Liver (tissue), 9 donors: ENCODE data around the gene KIAA0930. TPM values are rescaled to one million over a fixed set of nuclear protein-coding genes. Genes with fewer than 3 reads are reported as not detected.

Experiments
- DNase-seq: peaks from one replicate; pipeline ENCODE4 v3.0.0-alpha.2; 2017; ENCODE audit warnings: low spot score
- H3K27ac ChIP-seq, 2 donors: one replicate each; pipeline ENCODE4 v1.7.0; 2013; ENCODE audit warnings: inconsistent platforms in 2 of 2, low read length in 2 of 2, control low read depth in 1 of 2, low read depth in 1 of 2, mild to moderate bottlenecking in 1 of 2
- H3K27me3 ChIP-seq, 4 donors: one replicate each; pipeline versions ENCODE4 v1.6.1 to v1.7.0; 2013; ENCODE audit warnings: low read length in 3 of 4, inconsistent platforms in 1 of 4, mild to moderate bottlenecking in 1 of 4, moderate library complexity in 1 of 4; ENCODE audit not compliant: control insufficient read depth in 4 of 4, insufficient read depth in 4 of 4
- H3K36me3 ChIP-seq, 4 donors: one replicate each; pipeline versions ENCODE4 v1.6.1 to v1.7.0; 2013; ENCODE audit warnings: low read length in 3 of 4, mild to moderate bottlenecking in 3 of 4, low read depth in 1 of 4, moderate library complexity in 1 of 4; ENCODE audit not compliant: control insufficient read depth in 4 of 4, insufficient read depth in 3 of 4
- H3K4me1 ChIP-seq, 4 donors: one replicate each; pipeline versions ENCODE4 v1.6.1 to v1.7.0; 2013; ENCODE audit warnings: low read length in 3 of 4, mild to moderate bottlenecking in 3 of 4, moderate library complexity in 1 of 4; ENCODE audit not compliant: control insufficient read depth in 4 of 4, insufficient read depth in 4 of 4
- H3K4me3 ChIP-seq, 3 donors: one replicate each; pipeline versions ENCODE4 v1.6.1 to v1.7.0; 2013; ENCODE audit warnings: low read length in 3 of 3, control low read depth in 1 of 3, low read depth in 1 of 3, mild to moderate bottlenecking in 1 of 3
- H3K9ac ChIP-seq, 2 donors: one replicate each; pipeline ENCODE4 v1.7.0; 2013; ENCODE audit warnings: low read length in 2 of 2, mild to moderate bottlenecking in 2 of 2, moderate library complexity in 2 of 2, control low read depth in 1 of 2, low read depth in 1 of 2
- H3K9me3 ChIP-seq, 4 donors: one replicate each; pipeline versions ENCODE4 v1.6.1 to v1.7.0; 2013; ENCODE audit warnings: low read length in 3 of 4; ENCODE audit not compliant: control insufficient read depth in 4 of 4
- EGR1 ChIP-seq, 2 donors: IDR thresholded peaks; 2 replicates each; pipeline ENCODE4 v1.6.1; 2016 to 2018; ENCODE audit warnings: antibody characterized with exemption in 2 of 2, low read depth in 2 of 2
- FOXA1 ChIP-seq: IDR thresholded peaks from 2 replicates; pipeline ENCODE4 v1.6.1; 2016; ENCODE audit warnings: antibody characterized with exemption
- FOXA2 ChIP-seq: IDR thresholded peaks from 2 replicates; pipeline ENCODE4 v1.6.1; 2016; ENCODE audit warnings: antibody characterized with exemption
- GABPA ChIP-seq, 2 donors: IDR thresholded peaks in 1 of 2; conservative IDR thresholded peaks in 1 of 2; 2 replicates each; pipeline ENCODE4 v1.6.1; 2016; ENCODE audit warnings: antibody characterized with exemption in 2 of 2, mild to moderate bottlenecking in 1 of 2, moderate library complexity in 1 of 2
- HNF4A ChIP-seq, 2 donors: conservative IDR thresholded peaks; 2 replicates each; pipeline ENCODE4 v1.6.1; 2016; ENCODE audit warnings: antibody characterized with exemption in 2 of 2, mild to moderate bottlenecking in 2 of 2
- HNF4G ChIP-seq: IDR thresholded peaks from 2 replicates; pipeline ENCODE4 v1.6.1; 2016; ENCODE audit warnings: antibody characterized with exemption
- RAD21 ChIP-seq, 2 donors: IDR thresholded peaks; 2 replicates each; pipeline ENCODE4 v1.6.1; 2016; ENCODE audit warnings: antibody characterized with exemption in 2 of 2, mild to moderate bottlenecking in 2 of 2
- REST ChIP-seq: IDR thresholded peaks from 2 replicates; pipeline ENCODE4 v1.6.1; 2016; ENCODE audit warnings: antibody characterized with exemption, mild to moderate bottlenecking
- SP1 ChIP-seq: IDR thresholded peaks from 2 replicates; pipeline ENCODE4 v1.6.1; 2018; ENCODE audit warnings: antibody characterized with exemption, mild to moderate bottlenecking
- TAF1 ChIP-seq: conservative IDR thresholded peaks from 2 replicates; pipeline ENCODE4 v1.6.1; 2016; ENCODE audit warnings: antibody characterized with exemption, mild to moderate bottlenecking
- WGBS: extraction: QIAGEN DNeasy Blood & Tissue Kit; methylation state at CpG from one replicate; pipeline ENCODE4 v1.1.7; 2013; 5-methylcytosine and 5-hydroxymethylcytosine counted together
- polyA plus RNA-seq, 2 donors: library from polyadenylated mRNA; stranded (reverse) in 1 of 2; unstranded in 1 of 2; fragments of 200-250 nt in 1 of 2; fragments of >200 nt in 1 of 2; fragmentation: Nextera tagmentation in 1 of 2; extraction: Ambion mirVana in 1 of 2; gene quantifications; one replicate each; pipeline versions ENCODE4 v1.2.1 to v1.2.3, GENCODE V29; 2013 to 2015
- total RNA-seq, 2 donors: library from RNA; depleted of rRNA; stranded (reverse); fragments of >200 nt; gene quantifications; one replicate each; pipeline ENCODE4 v1.2.3, GENCODE V29; 2014
- TF ChIP-seq, protein P1 (sequence below): IDR thresholded peaks from 2 replicates; pipeline ENCODE4 v1.6.1; 2016; ENCODE audit warnings: antibody characterized with exemption
- TF ChIP-seq, protein P2 (sequence below): IDR thresholded peaks from 2 replicates; pipeline ENCODE4 v1.6.1; 2016; ENCODE audit warnings: antibody characterized with exemption
- TF ChIP-seq, protein P3 (sequence below): fragments of 150-350 bp; IDR thresholded peaks from 2 replicates; pipeline ENCODE4 v1.5.1; 2017; ENCODE audit warnings: improper control_type of control experiment, low read depth, low read length; ENCODE audit not compliant: missing input control
- donor health status: healthy.
- donor health status: healthy.
- donor health status: healthy.
- donor health status: healthy.
- donor health status: healthy.

KIAA0930 gene
- total and polyA plus RNA-seq, 4 donors: 6.1 to 30.0 (median 17.6) TPM

DNA sequence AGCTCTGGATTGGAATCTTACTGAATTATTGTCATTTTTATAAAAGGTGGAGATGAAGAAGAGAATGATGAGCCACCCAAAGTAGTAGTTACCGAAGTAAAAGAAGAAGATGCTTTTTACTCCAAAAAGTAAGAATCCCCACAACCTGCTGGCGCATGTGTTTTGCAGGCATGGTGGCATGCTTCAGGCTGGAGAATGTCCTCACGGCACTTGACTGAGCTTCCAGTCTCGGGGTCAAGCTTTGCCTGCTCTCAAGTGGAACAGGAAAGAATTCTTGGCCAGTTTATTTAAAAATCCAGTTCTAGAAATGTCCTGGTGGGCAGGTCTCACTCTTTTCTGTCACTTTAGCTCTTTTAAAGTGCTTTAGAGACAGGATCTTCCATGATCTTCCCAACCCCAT is 59.5 kb downstream of the KIAA0930 start:
- H3K9me3 ChIP-seq: no peaks in the 10 kb centered on the region
- peaks cover 0 to 3% (median 0%) of the 10 kb centered on the region in 4 donors for H3K4me1 ChIP-seq
- H3K4me3 ChIP-seq: no peak overlapping the region
- WGBS: 95% methylated on average over 4 of the region's 4 CpGs
- DNase-seq: no peak
- H3K36me3 ChIP-seq: peaks cover 13 to 52% (median 41%) of the 10 kb centered on the region in 4 donors
- no peak for TF ChIP-seq GABPA (IDR thresholded peaks at IDR 0.05 in 1 of 2, conservative IDR thresholded peaks at IDR 0.05 in 1 of 2)
- TF ChIP-seq, protein P1, sequence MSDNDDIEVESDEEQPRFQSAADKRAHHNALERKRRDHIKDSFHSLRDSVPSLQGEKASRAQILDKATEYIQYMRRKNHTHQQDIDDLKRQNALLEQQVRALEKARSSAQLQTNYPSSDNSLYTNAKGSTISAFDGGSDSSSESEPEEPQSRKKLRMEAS: no peak
- no peak for TF ChIP-seq TAF1
- no peak for TF ChIP-seq REST
- no peak overlapping the region for H3K9ac ChIP-seq
- no peaks in the 10 kb centered on the region for H3K27me3 ChIP-seq
- no peak overlapping the region for H3K27ac ChIP-seq

- no peak for DNase-seq
- 76% methylated on average over 14 of the region's 14 CpGs for WGBS
- Histone ChIP-seq H3K27ac (no peak overlapping the region), H3K27me3 (no peaks in the 10 kb centered on the region), H3K4me1 (peaks cover 0 to 3% (median 0%) of the 10 kb centered on the region in 4 donors), H3K9ac (no peak overlapping the region), H3K9me3 (no peaks in the 10 kb centered on the region), H3K4me3 (no peak overlapping the region), H3K36me3 (peaks cover 10 to 51% (median 42%) of the 10 kb centered on the region in 4 donors)
- TF ChIP-seq RAD21 (IDR thresholded peaks at IDR 0.05) (peak; percentile 25 to 36), EGR1 (IDR thresholded peaks at IDR 0.05; ENCODE audit: low read depth in 2 of 2) (no peak)
- TF ChIP-seq, protein P2, sequence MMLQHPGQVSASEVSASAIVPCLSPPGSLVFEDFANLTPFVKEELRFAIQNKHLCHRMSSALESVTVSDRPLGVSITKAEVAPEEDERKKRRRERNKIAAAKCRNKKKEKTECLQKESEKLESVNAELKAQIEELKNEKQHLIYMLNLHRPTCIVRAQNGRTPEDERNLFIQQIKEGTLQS: peak; percentile 17
Measured at GRCh38 chr22:45180146-45180679, 60.5 kb downstream of the KIAA0930 start.

GRCh38 chr22:45179276-45180049 is 61.2 kb downstream of the KIAA0930 start:
- Histone ChIP-seq H3K4me3 (no peak overlapping the region), H3K36me3 (peaks cover 8 to 48% (median 40%) of the 10 kb centered on the region in 4 donors), H3K9ac (no peak overlapping the region), H3K27ac (no peak overlapping the region), H3K4me1 (peaks cover 0 to 3% (median 0%) of the 10 kb centered on the region in 4 donors), H3K9me3 (no peaks in the 10 kb centered on the region), H3K27me3 (no peaks in the 10 kb centered on the region)
- WGBS: 88% methylated on average over 9 of the region's 9 CpGs
- TF ChIP-seq, protein P1: no peak
- TF ChIP-seq HNF4A (conservative IDR thresholded peaks at IDR 0.05) (no peak), FOXA2 (no peak), RAD21 (IDR thresholded peaks at IDR 0.05) (no peak), FOXA1 (no peak), SP1 (no peak), HNF4G (no peak)
- TF ChIP-seq, protein P3, sequence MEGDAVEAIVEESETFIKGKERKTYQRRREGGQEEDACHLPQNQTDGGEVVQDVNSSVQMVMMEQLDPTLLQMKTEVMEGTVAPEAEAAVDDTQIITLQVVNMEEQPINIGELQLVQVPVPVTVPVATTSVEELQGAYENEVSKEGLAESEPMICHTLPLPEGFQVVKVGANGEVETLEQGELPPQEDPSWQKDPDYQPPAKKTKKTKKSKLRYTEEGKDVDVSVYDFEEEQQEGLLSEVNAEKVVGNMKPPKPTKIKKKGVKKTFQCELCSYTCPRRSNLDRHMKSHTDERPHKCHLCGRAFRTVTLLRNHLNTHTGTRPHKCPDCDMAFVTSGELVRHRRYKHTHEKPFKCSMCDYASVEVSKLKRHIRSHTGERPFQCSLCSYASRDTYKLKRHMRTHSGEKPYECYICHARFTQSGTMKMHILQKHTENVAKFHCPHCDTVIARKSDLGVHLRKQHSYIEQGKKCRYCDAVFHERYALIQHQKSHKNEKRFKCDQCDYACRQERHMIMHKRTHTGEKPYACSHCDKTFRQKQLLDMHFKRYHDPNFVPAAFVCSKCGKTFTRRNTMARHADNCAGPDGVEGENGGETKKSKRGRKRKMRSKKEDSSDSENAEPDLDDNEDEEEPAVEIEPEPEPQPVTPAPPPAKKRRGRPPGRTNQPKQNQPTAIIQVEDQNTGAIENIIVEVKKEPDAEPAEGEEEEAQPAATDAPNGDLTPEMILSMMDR: no peak
- DNase-seq: no peak
